ENCODE results near the gene TNFAIP3.

DNA sequence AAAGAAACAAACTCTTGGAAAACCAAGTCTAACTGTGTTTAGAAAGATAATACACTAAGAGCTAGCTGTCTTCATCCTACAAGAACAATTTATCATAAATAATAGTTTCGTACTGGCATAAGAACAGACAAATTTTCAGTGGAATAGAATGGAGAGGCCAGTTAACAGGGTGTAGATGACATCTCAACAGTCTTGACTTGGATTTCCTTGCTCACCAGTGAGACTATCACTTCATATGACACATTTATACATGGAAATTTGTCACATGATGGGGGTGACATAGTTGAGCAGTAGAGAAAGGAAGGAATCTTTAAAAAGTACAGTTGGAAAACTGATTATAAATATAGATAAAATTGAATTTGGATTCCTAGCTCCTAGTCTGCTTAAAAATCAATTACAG is 35.6 kb downstream of the TNFAIP3 start:
- TF ChIP-seq POLR2A (IDR thresholded peaks at IDR 0.05; ENCODE audit: extremely low read depth, insufficient read length) = no peak
- TF ChIP-seq, protein P1, sequence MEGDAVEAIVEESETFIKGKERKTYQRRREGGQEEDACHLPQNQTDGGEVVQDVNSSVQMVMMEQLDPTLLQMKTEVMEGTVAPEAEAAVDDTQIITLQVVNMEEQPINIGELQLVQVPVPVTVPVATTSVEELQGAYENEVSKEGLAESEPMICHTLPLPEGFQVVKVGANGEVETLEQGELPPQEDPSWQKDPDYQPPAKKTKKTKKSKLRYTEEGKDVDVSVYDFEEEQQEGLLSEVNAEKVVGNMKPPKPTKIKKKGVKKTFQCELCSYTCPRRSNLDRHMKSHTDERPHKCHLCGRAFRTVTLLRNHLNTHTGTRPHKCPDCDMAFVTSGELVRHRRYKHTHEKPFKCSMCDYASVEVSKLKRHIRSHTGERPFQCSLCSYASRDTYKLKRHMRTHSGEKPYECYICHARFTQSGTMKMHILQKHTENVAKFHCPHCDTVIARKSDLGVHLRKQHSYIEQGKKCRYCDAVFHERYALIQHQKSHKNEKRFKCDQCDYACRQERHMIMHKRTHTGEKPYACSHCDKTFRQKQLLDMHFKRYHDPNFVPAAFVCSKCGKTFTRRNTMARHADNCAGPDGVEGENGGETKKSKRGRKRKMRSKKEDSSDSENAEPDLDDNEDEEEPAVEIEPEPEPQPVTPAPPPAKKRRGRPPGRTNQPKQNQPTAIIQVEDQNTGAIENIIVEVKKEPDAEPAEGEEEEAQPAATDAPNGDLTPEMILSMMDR (IDR thresholded peaks at IDR 0.05; ENCODE audit: low read depth, low read length) = no peak
- no peak for TF ChIP-seq MYC (IDR thresholded peaks at IDR 0.05; ENCODE audit: low read depth, low read length)

Data from NB4 (cell line).